GM19438 (cell line): ENCODE data around the gene HLF.

ENCODE experiments used
- ATAC-seq: cut with Tn5 transposase; IDR thresholded peaks from one replicate; pipeline ENCODE4 v1.9.1; 2021; ENCODE audit warnings: low read depth; ENCODE audit not compliant: unreplicated experiment

The HLF gene

DNA sequence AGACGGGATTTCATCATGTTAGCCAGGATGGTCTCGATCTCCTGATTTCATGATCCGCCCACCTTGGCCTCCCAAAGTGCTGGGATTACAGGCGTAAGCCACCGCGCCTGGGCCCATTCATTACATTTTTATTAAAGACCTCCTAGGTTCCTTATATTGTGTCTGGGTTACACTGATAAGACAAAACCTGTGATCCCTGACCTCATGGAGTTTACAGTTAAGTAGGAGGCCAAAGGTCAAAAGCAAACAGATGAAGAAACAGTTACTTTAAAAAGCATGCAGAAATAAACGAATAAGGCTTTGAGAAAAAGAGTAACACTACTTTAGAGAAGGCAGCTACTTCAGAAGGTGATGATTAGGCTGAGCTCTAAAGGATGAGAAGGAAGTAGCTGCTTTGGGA is 14.9 kb upstream of the HLF start:
- ATAC-seq = no peak

DNA sequence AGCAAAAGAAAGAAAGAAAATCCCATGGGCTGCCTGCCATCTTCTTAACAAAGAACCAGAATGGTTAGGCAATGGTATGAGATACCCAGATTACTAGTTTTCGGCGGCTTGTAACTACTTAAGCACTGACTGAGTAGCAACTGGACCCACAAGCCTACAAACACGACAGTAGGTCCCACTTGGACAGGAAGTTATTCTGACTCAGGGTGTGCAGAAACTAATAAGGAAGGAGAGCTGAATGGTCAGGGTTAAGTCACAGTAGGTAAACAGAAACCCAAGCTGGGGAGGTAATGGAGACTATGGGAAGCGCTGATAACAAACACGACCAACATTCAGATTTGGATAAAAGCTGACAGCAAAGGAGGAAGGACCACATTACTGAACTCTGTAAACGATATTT is 10.4 kb upstream of the HLF start:
- no peak for ATAC-seq

DNA sequence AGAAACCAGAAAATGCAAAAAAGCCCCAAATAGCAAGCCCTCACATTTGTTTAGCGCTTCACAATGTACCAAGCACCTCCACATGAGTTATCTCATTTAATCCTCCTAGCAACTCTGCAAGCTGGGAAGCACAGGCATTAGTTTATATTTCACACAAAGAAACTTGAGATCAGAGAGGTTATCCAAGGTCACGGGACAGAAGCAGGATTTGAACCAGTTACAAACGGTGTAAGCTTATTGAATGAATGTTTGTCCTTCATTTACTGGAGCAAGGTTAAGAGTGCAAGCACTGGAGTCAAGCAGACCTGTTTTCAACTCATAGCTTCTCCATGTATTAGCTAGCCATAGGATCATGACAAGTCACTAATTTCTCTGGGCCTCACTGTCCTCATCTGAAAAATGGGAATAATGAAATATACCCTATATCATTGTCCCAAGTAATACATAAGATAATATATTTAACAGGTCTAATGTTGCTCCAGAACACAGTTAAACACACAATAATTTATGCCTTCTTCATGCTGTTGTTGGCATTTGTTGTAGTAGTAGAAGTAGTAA is 6.1 kb upstream of the HLF start:
- ATAC-seq = no peak

DNA sequence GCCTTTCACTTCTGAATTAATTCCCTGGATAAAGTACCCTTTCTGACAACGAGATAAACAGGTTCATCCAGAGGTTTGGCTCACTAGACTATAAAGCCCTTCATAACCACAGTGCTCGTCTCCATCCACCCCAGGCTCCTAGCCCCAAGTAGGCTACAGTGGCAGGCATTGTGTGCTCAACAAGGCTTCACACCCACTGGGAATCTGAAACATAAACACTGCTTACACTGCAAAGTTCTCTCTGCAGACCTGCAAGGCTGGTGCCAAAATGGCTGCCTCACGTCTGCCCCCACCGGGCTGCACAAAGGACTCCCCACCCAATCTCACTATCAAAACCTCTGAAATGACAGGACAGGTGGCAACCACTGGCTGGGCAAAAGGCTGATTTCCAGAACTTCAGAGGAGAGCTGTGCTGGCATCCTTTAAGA is 5.1 kb upstream of the HLF start:
- ATAC-seq = no peak

DNA sequence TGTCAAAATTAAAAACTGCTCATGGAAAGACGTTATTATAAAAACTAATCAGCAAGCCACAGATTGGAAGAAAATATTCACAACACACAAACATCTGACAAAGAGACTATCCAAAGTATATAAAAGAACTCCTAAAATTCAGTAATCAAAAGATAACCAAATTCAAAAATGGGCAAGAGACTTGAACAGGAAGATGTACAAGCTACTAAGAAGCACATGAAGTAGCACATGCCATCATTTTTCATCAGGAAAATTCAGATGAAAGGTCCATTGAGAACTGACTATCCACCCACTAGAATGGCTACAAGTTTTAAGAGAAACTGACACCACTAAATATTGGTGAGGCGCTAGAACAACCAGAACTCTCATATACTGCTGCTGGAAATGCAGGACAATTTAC is 3.4 kb upstream of the HLF start:
- ATAC-seq = no peak

DNA sequence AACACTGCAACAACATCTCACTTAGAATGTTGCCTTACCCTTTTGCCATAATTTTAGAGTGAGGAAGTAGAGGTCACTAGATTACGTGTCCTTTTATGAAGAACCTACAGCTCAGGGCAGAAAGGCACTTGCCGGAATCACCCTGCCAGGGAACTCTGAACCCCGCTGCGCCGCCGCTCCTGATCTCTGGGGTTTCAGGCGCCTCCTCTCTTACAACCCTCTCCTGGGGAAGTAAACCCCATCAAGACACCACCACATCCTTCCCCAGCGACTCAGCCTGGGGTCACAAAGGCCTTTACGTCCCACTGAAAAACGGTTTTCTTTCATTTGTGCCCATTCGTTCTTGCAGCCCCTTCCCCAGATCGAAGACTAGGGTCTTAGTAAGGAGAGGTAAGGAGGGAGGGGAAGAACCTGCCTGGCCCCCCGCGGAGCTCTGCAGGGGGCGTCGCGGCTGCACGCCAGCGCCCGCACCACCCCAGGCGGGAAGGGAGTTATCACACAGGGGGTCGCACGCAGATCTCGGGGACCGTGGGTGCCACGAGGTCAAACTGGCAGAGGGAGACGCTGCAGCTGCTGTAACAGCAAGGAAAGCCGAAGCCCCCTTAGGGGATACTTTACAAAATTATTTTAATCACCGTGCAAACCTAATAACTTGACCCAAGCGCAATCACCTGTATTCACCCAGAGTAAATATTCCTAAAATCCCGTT is 1.0 kb upstream of the HLF start:
- ATAC-seq = no peak

DNA sequence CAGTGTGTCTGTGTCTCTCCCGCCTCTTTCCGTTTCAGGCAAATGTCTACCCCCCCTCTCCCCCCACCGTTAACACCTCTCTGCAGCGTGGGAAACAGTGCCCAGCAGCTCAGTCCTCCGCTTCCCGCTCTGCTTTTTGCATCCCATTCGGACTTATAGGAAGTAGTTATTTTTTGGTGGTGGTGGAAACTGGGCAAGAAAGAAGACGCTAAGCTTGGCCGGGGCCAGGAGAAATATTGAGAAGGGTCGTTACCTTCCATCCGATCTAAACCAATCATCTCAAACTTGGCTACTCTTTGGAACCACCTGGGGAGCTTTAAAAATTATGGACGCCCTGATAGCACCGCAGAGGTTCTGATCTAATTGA is 499 bp upstream of the HLF start:
- ATAC-seq = no peak

DNA sequence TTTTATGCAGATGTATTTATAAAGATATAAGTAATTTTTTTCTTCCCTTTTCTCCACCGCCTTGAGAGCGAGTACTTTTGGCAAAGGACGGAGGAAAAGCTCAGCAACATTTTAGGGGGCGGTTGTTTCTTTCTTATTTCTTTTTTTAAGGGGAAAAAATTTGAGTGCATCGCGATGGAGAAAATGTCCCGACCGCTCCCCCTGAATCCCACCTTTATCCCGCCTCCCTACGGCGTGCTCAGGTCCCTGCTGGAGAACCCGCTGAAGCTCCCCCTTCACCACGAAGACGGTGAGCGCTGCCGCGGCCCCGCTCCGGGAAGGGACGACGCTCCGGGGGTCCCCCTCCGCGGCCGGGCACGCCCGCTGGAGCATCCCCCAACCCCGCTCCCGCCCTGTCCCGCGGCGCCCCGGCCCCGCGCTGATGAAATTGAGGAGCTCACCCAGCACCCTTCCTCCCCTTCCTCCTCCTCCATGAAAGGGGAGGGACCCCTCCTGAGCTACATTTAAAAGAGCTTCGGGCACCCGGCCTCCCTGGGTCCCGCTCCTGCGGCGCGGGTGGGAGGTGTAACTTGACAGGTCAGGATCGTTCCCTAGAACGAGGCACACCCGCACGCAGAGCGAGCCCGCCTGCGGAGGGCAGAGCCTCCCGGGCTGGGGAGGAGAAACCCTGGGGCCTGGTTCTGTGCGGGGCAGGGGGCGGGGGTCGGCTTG is 706 bp downstream of the HLF start:
- ATAC-seq = no peak

DNA sequence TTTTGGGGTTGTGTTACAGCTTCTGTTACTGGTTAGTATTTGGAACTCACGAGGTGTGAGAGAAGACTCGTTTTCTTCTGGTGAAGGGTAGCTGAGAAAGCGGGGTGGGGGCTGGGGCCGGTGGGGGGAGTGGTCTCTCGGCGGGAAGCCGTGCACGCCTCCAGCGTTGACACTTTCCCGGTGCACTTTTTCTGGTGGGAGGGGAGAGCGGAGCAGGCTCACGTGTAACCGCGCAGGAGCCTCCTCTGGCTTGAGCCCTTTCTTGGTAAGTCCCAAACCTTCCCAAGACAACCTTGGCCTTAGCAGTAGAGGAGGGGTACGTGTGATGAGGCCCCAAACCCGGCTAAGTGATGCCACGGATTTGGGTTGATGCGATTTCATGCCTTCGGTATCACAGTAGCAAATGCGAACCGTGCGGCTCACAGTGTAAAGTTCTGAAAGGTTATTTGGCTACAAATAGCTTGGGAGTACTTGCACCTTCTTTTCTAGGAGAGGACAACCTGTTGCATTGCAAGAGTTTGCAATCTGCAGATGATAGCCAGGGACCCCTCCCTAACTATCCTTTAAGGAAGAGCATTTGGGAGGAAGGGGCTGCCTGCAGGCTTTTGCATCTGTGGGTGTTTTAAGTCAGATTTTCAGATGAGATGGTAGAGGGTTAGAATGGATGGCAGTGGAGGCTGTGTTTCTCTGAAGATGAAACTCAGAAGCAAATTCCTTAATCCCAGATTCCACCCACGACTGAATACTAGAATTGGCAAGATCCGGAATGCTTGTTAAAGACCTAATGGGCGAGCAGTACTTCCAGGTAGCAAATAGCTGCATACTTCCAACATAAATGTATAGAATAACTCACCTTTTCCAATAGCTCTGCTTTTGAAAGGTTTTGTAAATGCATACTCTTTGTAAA is 1.5 kb downstream of the HLF start:
- no peak for ATAC-seq

DNA sequence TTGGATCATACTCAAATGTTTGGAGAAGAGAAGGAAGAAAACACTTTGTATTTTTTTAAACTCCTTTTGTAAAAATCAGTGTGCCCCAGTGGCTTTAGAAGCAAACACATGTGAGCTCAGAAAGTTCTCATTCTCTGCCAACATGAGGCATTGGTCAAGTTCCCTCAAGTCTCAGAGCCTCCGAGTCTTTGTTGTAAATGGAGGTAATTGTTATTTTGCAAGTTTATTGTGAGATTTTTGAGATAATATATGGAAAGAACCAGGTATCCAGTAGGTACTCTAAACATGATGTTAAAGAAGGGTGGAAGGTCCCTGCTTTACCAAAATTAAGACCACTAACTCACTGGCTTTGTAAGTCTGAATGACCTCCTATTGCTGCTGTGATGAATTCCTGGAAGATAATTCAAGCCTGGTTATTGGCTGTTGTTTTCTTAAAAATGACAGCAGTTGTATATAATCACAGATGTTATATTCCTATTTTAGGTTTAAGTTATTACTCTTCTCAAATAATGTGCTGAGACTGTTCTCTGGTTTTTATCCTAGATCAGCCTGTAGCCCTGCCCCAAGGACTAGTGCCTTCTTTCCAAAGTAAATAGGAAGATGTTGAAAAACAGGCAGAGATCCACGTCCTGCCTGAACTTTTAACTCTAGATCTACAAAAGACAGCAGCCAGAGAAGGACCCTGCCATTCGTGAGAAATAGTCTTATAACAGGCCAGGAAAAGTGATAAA is 2.4 kb downstream of the HLF start:
- no peak for ATAC-seq

DNA sequence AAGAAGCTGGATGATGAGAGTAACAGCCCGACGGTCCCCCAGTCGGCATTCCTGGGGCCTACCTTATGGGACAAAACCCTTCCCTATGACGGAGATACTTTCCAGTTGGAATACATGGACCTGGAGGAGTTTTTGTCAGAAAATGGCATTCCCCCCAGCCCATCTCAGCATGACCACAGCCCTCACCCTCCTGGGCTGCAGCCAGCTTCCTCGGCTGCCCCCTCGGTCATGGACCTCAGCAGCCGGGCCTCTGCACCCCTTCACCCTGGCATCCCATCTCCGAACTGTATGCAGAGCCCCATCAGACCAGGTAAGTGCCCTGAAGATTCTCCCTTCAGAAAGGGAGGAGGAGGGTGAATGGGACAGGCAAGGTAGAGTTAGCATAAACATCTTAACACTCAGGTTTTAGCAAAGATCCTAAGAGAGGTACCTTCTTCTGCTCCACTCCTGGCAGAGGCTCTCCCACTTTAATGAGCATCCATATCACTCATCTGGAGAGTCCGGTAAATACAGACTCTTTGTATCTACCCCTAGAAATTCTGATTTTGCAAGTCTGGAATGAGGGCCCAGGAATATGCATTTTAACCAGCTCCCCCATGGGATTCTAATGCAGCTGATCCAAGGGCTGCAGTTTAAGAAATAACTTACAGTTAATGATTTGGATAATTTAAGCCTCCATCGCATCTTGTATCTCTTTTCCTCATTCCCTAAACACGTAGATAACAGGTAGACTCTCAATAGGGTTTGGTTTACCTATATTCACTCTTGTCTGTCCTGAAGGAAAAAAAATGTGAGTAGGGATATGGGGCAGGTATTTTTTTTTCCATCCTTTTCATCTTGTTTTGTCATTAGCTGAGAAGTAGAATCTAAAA is 3.3 kb downstream of the HLF start:
- ATAC-seq = no peak

DNA sequence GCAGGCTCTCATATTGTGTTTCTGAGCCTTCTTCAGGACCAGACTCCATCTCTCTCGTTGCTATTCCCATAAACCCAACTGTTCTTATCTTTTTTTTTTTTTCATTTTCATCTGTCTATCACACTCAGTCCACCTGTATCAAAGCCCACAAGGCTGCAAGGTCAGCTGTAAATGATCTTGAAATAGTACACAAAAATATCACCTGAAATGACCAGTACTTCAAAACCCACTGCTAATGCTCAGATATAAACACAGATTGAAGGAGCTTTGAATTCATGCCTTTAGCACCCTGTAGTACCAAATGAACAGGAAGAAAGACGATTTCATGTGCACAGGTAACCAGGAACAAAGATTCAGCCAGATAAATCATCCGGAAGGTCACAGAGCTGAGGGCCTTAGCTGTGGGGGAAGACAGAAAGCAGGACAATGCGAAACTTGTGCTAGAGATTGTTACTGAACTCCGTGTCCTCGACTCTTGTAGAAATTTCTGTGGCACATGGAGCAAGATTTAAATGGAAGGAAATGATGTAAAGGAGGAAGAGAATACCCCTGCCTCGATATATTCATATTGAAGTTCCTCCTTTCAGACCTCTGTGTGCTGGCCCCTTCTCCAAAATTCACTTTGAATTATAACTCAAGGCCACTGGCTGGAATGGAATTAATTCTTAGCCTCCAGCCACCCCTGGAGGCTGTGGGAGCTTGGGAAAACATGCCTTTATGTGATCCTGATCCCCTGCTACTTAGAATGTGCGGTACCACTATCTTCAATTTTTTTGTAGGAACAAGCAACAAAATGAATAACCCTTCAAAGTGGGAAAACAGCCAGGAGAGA is 4.1 kb downstream of the HLF start:
- no peak for ATAC-seq

DNA sequence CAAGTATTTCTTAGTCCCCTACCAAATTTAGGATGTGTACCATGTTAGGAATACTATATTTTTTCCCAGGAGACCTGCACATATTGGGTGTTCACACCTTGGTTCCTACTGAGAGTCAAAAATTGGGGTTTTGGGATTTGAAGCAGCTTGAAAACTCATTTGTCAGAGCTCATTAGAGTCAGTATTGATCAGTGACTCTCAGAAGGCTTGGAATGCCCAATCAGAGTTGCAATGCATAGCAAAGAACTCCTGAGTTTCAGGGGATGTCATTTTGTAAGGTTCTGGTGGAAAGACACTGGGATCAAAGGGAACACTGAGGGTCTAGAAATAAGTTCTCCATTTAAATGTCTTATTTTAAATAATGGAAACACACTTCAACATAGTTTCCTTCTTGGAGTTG is 5.1 kb downstream of the HLF start:
- no peak for ATAC-seq

DNA sequence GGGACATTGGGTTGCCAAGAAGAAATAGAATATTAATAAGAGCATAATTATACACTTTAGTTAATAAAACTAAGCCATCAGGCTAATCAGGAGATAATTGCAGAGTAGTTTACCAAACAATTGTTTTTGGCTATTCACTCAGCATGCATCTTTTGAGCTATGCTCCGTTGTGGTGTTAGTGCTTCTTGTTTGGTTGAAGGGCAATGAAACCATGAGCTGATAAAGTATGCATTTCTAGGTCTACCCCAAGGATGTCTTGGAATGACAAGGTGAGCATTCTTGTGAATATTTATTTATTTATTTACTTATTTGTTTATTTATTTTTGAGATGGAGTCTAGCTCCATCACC is 6.4 kb downstream of the HLF start:
- no peak for ATAC-seq

DNA sequence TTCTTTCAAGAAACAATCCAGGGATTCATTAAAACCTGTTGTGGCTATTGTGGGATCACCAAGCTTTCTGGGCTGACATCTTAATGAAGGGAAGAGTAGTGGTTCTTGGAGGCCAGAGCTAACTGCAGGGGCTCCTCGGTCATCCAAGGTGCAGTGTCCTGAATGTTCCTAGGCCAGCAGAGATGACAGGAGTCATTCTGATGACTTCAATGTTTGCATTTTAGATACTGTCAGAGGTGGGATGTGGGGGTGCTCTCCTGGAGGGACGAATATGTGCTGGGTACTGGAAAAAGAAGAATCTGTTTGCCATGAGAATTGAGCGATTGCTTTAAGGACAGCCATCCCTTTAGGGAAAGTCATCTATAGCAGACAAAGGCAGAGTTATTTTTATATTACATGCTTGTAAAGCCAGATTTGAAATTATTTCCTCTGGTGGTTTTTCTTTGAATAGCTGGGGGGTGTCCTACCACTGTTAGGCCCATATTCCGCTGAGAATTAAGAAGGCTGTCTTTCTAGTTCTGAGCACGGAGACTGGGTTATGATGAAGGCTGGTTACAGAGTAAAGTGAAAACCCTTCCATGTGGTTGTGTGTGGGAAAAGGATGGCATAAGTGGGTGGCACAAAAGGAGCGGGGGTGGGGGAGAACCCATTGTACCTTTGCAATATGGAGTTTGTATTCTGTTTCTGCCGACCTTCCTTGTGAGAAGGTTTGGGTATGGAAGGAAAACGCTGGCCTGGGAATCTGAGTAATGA is 7.4 kb downstream of the HLF start:
- ATAC-seq = no peak

DNA sequence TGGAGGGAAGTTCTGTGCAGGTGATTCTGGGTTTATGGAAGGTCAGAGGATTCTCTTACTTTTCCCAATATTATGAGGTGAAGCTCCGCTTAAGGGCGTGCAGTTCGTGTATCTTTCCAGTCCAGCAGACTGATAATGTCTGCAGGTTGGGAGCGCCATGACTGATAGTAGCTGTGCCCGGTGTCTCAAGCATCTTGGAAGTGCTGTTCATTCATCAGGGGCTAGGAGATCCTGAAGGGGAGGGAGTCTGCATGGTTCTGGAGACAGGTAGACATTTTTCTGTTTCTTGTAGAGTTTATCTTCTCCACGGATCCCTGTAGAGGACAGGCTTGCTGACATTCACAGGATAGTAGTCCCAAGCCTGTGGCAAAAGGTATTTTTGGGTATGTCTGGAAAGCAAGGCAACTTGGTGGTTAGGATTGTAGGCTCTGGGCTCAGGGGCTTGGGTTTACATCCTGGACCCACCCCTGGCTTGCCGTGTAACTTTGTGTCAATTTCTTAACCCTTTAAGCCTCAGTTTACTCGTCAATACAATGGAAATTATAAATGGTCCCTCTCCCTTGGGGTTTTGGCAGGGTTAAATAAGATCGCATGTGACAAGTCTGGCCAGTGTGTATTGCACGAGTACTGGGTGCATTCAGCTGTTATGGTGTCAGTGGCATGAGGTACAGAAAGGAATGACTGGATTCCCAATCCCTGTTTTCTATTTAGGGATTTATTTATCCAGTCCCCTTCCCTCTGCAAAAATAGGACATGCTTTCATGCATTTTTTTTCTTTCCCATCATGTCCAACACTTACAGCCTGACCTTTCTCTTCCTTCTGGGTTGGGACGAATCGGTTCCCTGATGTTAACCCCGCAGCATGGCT is 8.2 kb downstream of the HLF start:
- ATAC-seq = no peak
